Gastrocnemius medialis (tissue), 4 donors: ENCODE data around the gene CEP72. TPM values are rescaled to one million over a fixed set of nuclear protein-coding genes. Genes with fewer than 3 reads are reported as not detected.

Source experiments
- ATAC-seq, 2 donors: fragments of 150-250 bp; one replicate each; pipeline ENCODE4 v1.9.1; 2016
- DNase-seq, 2 donors: peaks; one replicate each; pipeline ENCODE4 v3.0.0-alpha.2; 2019
- H3K27ac ChIP-seq, 4 donors: fragments of 200-600 bp; sonication (generic); 1 replicate in 1 of 4; 2 replicates in 3 of 4; pipeline ENCODE4 v1.5.1; 2016 to 2018; ENCODE audit warnings: mild to moderate bottlenecking in 2 of 4, moderate library complexity in 1 of 4
- H3K27me3 ChIP-seq, 3 donors: fragments of 200-600 bp; sonication (generic) in 2 of 3; 1 replicate in 1 of 3; 2 replicates in 2 of 3; pipeline versions ENCODE4 v1.5.1 to v1.6.0; 2016 to 2019; ENCODE audit warnings: mild to moderate bottlenecking in 1 of 3, moderate library complexity in 1 of 3
- H3K36me3 ChIP-seq, 2 donors: fragments of 200-600 bp; sonication (generic) in 1 of 2; one replicate each; pipeline ENCODE4 v1.5.1; 2017 to 2018
- H3K4me1 ChIP-seq, 2 donors: fragments of 200-600 bp; sonication (generic) in 1 of 2; one replicate each; pipeline ENCODE4 v1.5.1; 2016 to 2017; ENCODE audit warnings: mild to moderate bottlenecking in 2 of 2
- H3K4me3 ChIP-seq, 4 donors: fragments of 200-600 bp; sonication (generic) in 3 of 4; 1 replicate in 1 of 4; 2 replicates in 3 of 4; pipeline ENCODE4 v1.5.1; 2016 to 2019; ENCODE audit warnings: mild to moderate bottlenecking in 2 of 4
- H3K9me3 ChIP-seq, 3 donors: fragments of 200-600 bp; sonication (generic) in 2 of 3; 1 replicate in 1 of 3; 2 replicates in 2 of 3; pipeline ENCODE4 v1.5.1; 2016 to 2019
- CTCF ChIP-seq, 5 experiments: fragments of 450-650 bp in 3 of 5; fragments of 200-600 bp in 2 of 5; sonication (generic) in 2 of 5; IDR thresholded peaks in 4 of 5; conservative IDR thresholded peaks in 1 of 5; 1 replicate in 4 of 5; 2 replicates in 1 of 5; pipeline ENCODE4 v1.5.1; 2016 to 2019; ENCODE audit warnings: antibody characterized with exemption in 5 of 5, mild to moderate bottlenecking in 3 of 5, moderate library complexity in 3 of 5
- POLR2A ChIP-seq, 2 donors: fragments of 450-650 bp; IDR thresholded peaks; one replicate each; pipeline ENCODE4 v1.6.1; 2017; ENCODE audit warnings: antibody characterized with exemption in 2 of 2, mild to moderate bottlenecking in 2 of 2, moderate library complexity in 2 of 2
- in situ Hi-C, 4 donors: fragments of 200-750 bp; cut with MboI; loops; one replicate each; pipeline versions ENCODE4 v1.15.0 to v1.8.0; 2017; ENCODE audit warnings: low sequenced_read_pairs in 4 of 4
- intact Hi-C: fragments of 100-400 bp; cut with DNase I; formaldehyde crosslinking; loops from one replicate; pipeline ENCODE4 v1.15.1; 2023; ENCODE audit warnings: low total_unique reads
- total RNA-seq, 4 donors: library from RNA; depleted of rRNA; stranded (reverse); fragments of >200 nt; gene quantifications; one replicate each; pipeline versions ENCODE4 v1.1.0 to v1.2.3, GENCODE V29; 2016

The CEP72 gene
- total RNA-seq, 4 donors from 2014 or later: 0.36 to 0.56 (median 0.40) TPM; not detected in 1

GRCh38 chr5:577800-578199 is 34.3 kb upstream of the CEP72 start:
- intact Hi-C loops: no loop called here
- in situ Hi-C loops: no loop called here
- Histone ChIP-seq H3K27ac (no peak overlapping the region), H3K27me3 (peaks cover 12 to 37% (median 27%) of the 10 kb centered on the region in 3 donors), H3K4me3 (no peak overlapping the region), H3K9me3 (peaks cover 0 to 6% (median 0%) of the 10 kb centered on the region in 3 donors), H3K36me3 (no peaks in the 10 kb centered on the region), H3K4me1 (no peaks in the 10 kb centered on the region)
- ATAC-seq (no peak), DNase-seq (no peak)
- TF ChIP-seq POLR2A (IDR thresholded peaks at IDR 0.05) (no peak), CTCF (IDR thresholded peaks at IDR 0.05 in 4 of 5, conservative IDR thresholded peaks at IDR 0.05 in 1 of 5) (no peak)

GRCh38 chr5:579211-579610 is 32.9 kb upstream of the CEP72 start:
- no peak overlapping the region for H3K27ac ChIP-seq
- no peak overlapping the region for H3K4me3 ChIP-seq
- H3K36me3 ChIP-seq: no peaks in the 10 kb centered on the region
- H3K27me3 ChIP-seq: peaks cover 11 to 43% (median 28%) of the 10 kb centered on the region in 3 donors
- peaks cover 0 to 6% (median 0%) of the 10 kb centered on the region in 3 donors for H3K9me3 ChIP-seq
- no peak for TF ChIP-seq CTCF (IDR thresholded peaks at IDR 0.05 in 4 of 5, conservative IDR thresholded peaks at IDR 0.05 in 1 of 5)
- no peak for TF ChIP-seq POLR2A (IDR thresholded peaks at IDR 0.05)
- no peak for DNase-seq
- no peak for ATAC-seq
- in situ Hi-C loops (no loop called here), intact Hi-C loops (no loop called here)
- H3K4me1 ChIP-seq: no peaks in the 10 kb centered on the region

- DNase-seq: no peak
- no peaks in the 10 kb centered on the region for H3K4me1 ChIP-seq
- peaks cover 0 to 6% (median 0%) of the 10 kb centered on the region in 3 donors for H3K9me3 ChIP-seq
- no peak for ATAC-seq
- TF ChIP-seq POLR2A (IDR thresholded peaks at IDR 0.05) (no peak), CTCF (IDR thresholded peaks at IDR 0.05 in 4 of 5, conservative IDR thresholded peaks at IDR 0.05 in 1 of 5) (no peak)
- H3K4me3 ChIP-seq: no peak overlapping the region
- in situ Hi-C loops: no loop called here
- peaks cover 11 to 43% (median 28%) of the 10 kb centered on the region in 3 donors for H3K27me3 ChIP-seq
- intact Hi-C loops: no loop called here
- no peaks in the 10 kb centered on the region for H3K36me3 ChIP-seq
- no peak overlapping the region for H3K27ac ChIP-seq
Observed at GRCh38 chr5:579746-580366, 32.3 kb upstream of the CEP72 start.

GRCh38 chr5:580436-580835 is 31.7 kb upstream of the CEP72 start:
- TF ChIP-seq CTCF (IDR thresholded peaks at IDR 0.05 in 4 of 5, conservative IDR thresholded peaks at IDR 0.05 in 1 of 5) (no peak), POLR2A (IDR thresholded peaks at IDR 0.05) (no peak)
- Histone ChIP-seq H3K9me3 (peaks cover 0 to 6% (median 0%) of the 10 kb centered on the region in 3 donors), H3K36me3 (no peaks in the 10 kb centered on the region), H3K4me1 (no peaks in the 10 kb centered on the region), H3K27me3 (peaks cover 11 to 39% (median 28%) of the 10 kb centered on the region in 3 donors), H3K27ac (no peak overlapping the region), H3K4me3 (no peak overlapping the region)
- intact Hi-C loops: no loop called here
- in situ Hi-C loops: no loop called here
- DNase-seq (no peak), ATAC-seq (no peak)
